GM18951 (cell line): ENCODE results near the gene KCNJ18.
"Not testable (repeated sequence)": the region's sequence is repeated elsewhere in the genome, so short reads cannot be mapped to it uniquely, and the experiment has no call there.

Experiments used
- POLR2A ChIP-seq: IDR thresholded peaks from 4 replicates; pipeline ENCODE4 v1.6.1; 2011; ENCODE audit warnings: mild to moderate bottlenecking; ENCODE audit not compliant: insufficient read length, insufficient read depth; ENCODE audit errors: extremely low read depth
- in situ Hi-C: fragments of 300-500 bp; cut with MboI; formaldehyde crosslinking; loops from one replicate; pipeline ENCODE4 v1.12.0; 2022; ENCODE audit warnings: low sequenced_read_pairs, mixed read lengths, inconsistent platforms; ENCODE audit not compliant: unreplicated experiment

The KCNJ18 gene

GRCh38 chr17:21705021-21705601 is 12.8 kb downstream of the KCNJ18 start:
- in situ Hi-C loops = loop anchor here (5.0 kb wide), 1 partner anchor 283 kb away; no protein-coding TSS in a partner anchor
- TF ChIP-seq POLR2A = no peak

- in situ Hi-C loops = loop anchor here (5.0 kb wide), 1 partner anchor 283 kb away; no protein-coding TSS in a partner anchor
Measured at GRCh38 chr17:21705746-21706145, 13.4 kb downstream of the KCNJ18 start.

GRCh38 chr17:21706546-21706945 is 14.2 kb downstream of the KCNJ18 start:
- in situ Hi-C loops = loop anchor here (5.0 kb wide), 1 partner anchor 284 kb away; no protein-coding TSS in a partner anchor

GRCh38 chr17:21707131-21707530 is 14.8 kb downstream of the KCNJ18 start:
- in situ Hi-C loops = loop anchor here (5.0 kb wide), 1 partner anchor 285 kb away; no protein-coding TSS in a partner anchor

GRCh38 chr17:21707711-21708611 is 15.6 kb downstream of the KCNJ18 start:
- in situ Hi-C loops = loop anchor here (5.0 kb wide), 1 partner anchor 286 kb away; no protein-coding TSS in a partner anchor

GRCh38 chr17:21708612-21709535 is 16.6 kb downstream of the KCNJ18 start:
- in situ Hi-C loops = loop anchor here (5.0 kb wide), 1 partner anchor 287 kb away; no protein-coding TSS in a partner anchor

- in situ Hi-C loops = loop anchor here (5.0 kb wide), 1 partner anchor 288 kb away; no protein-coding TSS in a partner anchor
Measured at GRCh38 chr17:21709994-21710393, 17.7 kb downstream of the KCNJ18 start.

GRCh38 chr17:21710486-21710885 is 18.2 kb downstream of the KCNJ18 start:
- in situ Hi-C loops = not testable (repeated sequence)

GRCh38 chr17:21711182-21711581 is 18.9 kb downstream of the KCNJ18 start:
- TF ChIP-seq POLR2A = no peak
- in situ Hi-C loops = no loop called here

- in situ Hi-C loops = not testable (repeated sequence)
Measured at GRCh38 chr17:21713020-21713419, 20.7 kb downstream of the KCNJ18 start.

GRCh38 chr17:21713631-21714030 is 21.3 kb downstream of the KCNJ18 start:
- in situ Hi-C loops = not testable (repeated sequence)

- in situ Hi-C loops = not testable (repeated sequence)
Measured at GRCh38 chr17:21714676-21715075, 22.4 kb downstream of the KCNJ18 start.

- in situ Hi-C loops = not testable (repeated sequence)
Measured at GRCh38 chr17:21715877-21716276, 23.6 kb downstream of the KCNJ18 start.

- in situ Hi-C loops = not testable (repeated sequence)
Measured at GRCh38 chr17:21718971-21719370, 26.6 kb downstream of the KCNJ18 start.

- in situ Hi-C loops = not testable (repeated sequence)
Measured at GRCh38 chr17:21719511-21720226, 27.3 kb downstream of the KCNJ18 start.

- in situ Hi-C loops = not testable (repeated sequence)
Measured at GRCh38 chr17:21720566-21720965, 28.2 kb downstream of the KCNJ18 start.

- in situ Hi-C loops = not testable (repeated sequence)
Measured at GRCh38 chr17:21722268-21722667, 29.9 kb downstream of the KCNJ18 start.

GRCh38 chr17:21724216-21725006 is 32.1 kb downstream of the KCNJ18 start:
- in situ Hi-C loops = not testable (repeated sequence)
